SK-N-MC (cell line): ENCODE results near the gene BLOC1S5.

Experiments
- DNase-seq: peaks from one replicate; pipeline ENCODE4 v3.0.0-alpha.2; 2011; ENCODE audit warnings: low read depth, low spot score
- H3K27ac ChIP-seq: fragments of 200-600 bp; sonication (generic); 2 replicates; pipeline ENCODE4 v1.5.1; 2016; ENCODE audit warnings: mixed run types
- H3K36me3 ChIP-seq: fragments of 200-600 bp; sonication (generic); 2 replicates; pipeline ENCODE4 v1.6.1; 2017; ENCODE audit warnings: antibody characterized with exemption, low read length, mixed read lengths; ENCODE audit not compliant: insufficient read depth
- H3K4me3 ChIP-seq: fragments of 200-600 bp; sonication (generic); 2 replicates; pipeline ENCODE4 v1.5.1; 2016
- H3K9ac ChIP-seq: fragments of 200-600 bp; sonication (generic); 2 replicates; pipeline ENCODE4 v1.8.0; 2017; ENCODE audit warnings: mixed run types, mixed read lengths; ENCODE audit not compliant: insufficient read length
- H3K9me3 ChIP-seq: fragments of 200-600 bp; sonication (generic); 2 replicates; pipeline ENCODE4 v1.6.1; 2017; ENCODE audit warnings: low read depth, mild to moderate bottlenecking, antibody characterized with exemption, low read length, moderate library complexity, mixed read lengths
- EZH2 ChIP-seq: fragments of 200-600 bp; sonication (generic); IDR thresholded peaks from one replicate; pipeline ENCODE4 v1.6.1; 2017; ENCODE audit warnings: antibody characterized with exemption
- FOXP2 ChIP-seq: optimal IDR thresholded peaks from 2 replicates; pipeline ENCODE3; 2011; ENCODE audit warnings: mild to moderate bottlenecking, moderate library complexity; ENCODE audit not compliant: insufficient read depth; ENCODE audit errors: extremely low read length, control extremely low read depth
- POLR2AphosphoS5 ChIP-seq: IDR thresholded peaks from 2 replicates; pipeline ENCODE4 v1.6.1; 2012; ENCODE audit warnings: mild to moderate bottlenecking, low read depth, low read length, borderline replicate concordance

Gene BLOC1S5

DNA sequence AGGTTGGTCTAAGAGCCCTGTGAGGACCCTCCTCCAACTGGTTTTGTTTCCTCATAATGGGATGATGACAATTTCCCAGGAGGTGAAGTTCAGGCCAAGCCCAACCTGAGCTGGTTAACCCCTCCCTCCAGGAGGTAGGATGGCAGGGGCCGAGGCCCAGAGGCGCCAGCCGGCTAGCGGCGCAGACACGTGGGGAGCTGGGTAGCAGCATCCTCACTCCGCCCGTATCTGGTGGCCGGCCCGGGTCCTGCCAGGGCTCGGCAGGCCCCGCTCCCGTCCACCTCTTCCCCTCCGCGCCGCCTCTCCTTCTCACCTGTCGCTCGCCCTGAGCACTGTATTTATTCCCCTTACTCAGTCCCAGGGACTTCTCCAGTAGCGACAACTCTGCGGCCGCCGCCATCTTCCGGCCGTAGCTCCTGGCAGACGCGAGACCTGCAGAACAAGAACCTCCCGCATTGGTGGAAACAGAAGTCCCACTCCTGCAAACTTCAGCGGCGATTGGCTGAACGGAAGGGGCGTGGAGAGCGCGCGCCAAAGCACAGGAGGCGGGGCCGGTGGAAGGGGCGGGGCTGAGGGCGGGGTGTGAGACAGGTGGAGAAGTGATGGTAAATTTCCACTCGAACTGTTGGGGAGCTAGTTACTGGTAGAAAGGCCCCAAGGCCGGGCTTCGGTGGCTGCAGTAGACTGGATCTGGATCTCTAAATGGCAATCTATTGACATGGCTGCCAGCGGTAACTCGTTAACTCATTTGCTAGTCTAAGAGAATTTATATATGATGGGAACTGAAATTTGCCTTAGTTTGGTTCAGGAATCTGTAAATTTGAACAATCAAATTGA lies 38.2 kb upstream of the BLOC1S5 start, which contains the start of gene EEF1E1:
TSS of gene EEF1E1 (minus strand) at position 427 of the 837 bp plus-strand sequence. CDS start at position 400, 27 bp downstream.
- peak within 1 kb of the TSS; percentile 88 for H3K9ac ChIP-seq
- TF ChIP-seq POLR2AphosphoS5 (peak; percentile 94), FOXP2 (no peak)
- peak within 1 kb of the TSS; percentile 88 for H3K4me3 ChIP-seq
- H3K36me3 ChIP-seq, result peaks cover 29% of the 10 kb centered on the region
- no peaks in the 10 kb centered on the region for H3K9me3 ChIP-seq
- DNase-seq, result peak; percentile 66
- peak within 1 kb of the TSS; percentile 28; the same call in 1 of the 2 replicates for H3K27ac ChIP-seq

DNA sequence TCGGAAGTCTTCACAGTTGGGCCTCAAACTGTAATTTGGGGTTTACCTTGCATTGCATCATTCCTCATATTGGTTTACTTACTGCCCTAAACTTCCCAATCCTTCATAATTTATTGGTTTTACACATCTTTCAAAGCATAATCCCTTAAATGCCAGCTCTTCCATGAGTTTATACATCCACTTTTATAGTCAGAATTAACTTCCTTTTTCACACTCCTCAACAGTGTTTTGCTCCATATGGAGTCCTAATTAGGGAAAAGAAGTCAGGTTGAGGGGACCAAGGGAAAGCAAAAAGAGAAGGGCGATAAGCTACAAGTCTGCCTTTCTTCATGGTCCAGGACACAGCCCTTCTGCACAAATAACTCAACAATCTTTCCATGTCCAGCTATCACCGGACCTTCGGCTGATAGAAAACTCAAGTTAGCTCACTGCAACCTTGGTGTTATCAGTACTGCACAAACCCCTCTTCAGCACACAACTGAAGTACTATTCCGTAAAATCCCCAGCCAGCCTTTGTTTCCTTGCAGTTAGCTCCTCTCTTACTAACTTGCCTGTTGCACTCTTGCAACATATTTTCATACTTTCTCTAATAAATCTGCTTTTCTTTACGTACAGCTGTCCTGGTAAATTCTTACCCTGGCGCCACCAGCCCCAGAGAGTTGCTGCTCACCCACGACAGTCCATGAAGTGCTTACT lies 36.1 kb upstream of the BLOC1S5 start:
- Histone ChIP-seq H3K4me3 (peak overlapping the region; percentile 56), H3K36me3 (peaks cover 49% of the 10 kb centered on the region), H3K9me3 (no peaks in the 10 kb centered on the region; the same call in 1 of the 2 replicates), H3K27ac (peak overlapping the region; percentile 80), H3K9ac (no peak overlapping the region)
- no peak for DNase-seq
- TF ChIP-seq POLR2AphosphoS5 (no peak), FOXP2 (no peak), EZH2 (no peak)

DNA sequence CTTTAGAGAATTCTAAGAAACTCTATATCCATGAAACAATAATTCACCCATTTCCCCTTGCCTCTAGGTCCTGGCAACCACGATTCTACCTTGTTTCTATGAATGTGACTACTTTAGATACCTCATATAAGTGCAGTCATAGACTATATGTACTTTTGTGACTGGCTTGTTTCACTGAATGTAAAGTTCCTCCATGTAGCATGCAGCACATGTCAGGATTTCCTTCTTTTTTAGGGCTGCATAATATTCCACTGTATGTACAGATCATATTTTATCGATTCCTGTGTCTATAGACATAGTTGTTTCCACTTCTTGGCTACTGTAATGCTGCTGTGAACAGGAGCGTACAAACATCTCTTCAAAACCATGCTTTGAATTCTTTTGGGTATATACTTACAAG lies 26.5 kb upstream of the BLOC1S5 start:
- H3K36me3 ChIP-seq, result peaks cover 99% of the 10 kb centered on the region
- no peak for TF ChIP-seq FOXP2
- no peak for TF ChIP-seq POLR2AphosphoS5
- no peak for TF ChIP-seq EZH2
- no peak overlapping the region for H3K4me3 ChIP-seq
- H3K9ac ChIP-seq, result no peak overlapping the region
- no peak overlapping the region for H3K27ac ChIP-seq
- DNase-seq, result no peak
- H3K9me3 ChIP-seq, result no peaks in the 10 kb centered on the region; the same call in 1 of the 2 replicates

GRCh38 chr6:8088886-8089285 lies 24.7 kb upstream of the BLOC1S5 start:
- TF ChIP-seq FOXP2 (no peak), EZH2 (no peak), POLR2AphosphoS5 (no peak)
- no peak for DNase-seq
- Histone ChIP-seq H3K9ac (no peak overlapping the region), H3K4me3 (no peak overlapping the region), H3K36me3 (peaks cover 97% of the 10 kb centered on the region), H3K27ac (no peak overlapping the region), H3K9me3 (no peaks in the 10 kb centered on the region)

DNA sequence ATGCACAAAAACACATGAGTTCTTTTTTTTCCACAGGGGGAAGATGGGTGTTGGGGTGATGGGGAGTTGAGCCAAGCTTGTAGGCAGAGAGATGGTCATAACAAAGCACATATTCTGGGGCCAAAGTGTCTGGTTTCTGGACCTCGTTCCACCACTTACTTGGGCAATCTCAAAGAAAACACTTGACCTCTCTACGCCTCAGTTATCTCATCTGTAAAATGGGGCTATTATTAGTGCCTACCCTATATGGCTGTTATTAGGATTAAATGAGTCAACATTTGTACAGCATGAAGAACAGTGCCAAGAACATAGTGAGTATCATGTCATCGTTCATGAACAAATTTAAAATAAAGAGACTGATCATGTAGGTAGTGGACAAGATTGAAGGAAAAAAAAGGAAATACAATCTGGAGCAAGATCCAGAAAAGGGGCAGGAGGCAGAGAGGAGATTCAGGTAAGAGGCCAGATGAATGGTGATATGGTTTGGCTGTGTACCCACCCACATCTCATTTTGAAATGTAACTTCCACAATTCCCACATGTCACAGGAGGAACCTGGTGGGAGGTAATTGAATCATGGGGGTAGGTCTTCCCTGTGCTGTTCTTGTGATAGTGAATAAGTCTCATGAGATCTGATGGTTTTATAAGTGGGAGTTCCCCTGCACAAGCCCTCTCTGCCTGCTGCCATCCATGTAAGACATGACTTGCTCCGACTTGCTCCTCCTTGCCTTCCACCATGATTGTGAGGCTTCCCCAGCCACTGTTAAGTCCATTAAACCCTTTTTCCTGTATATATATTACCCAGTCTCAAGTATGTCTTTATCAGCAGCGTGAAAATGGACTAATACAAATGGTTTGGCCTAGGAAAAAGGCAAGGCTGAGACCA lies 23.9 kb upstream of the BLOC1S5 start:
- H3K36me3 ChIP-seq, result peaks cover 97% of the 10 kb centered on the region
- no peak overlapping the region for H3K9ac ChIP-seq
- H3K9me3 ChIP-seq, result no peaks in the 10 kb centered on the region
- no peak overlapping the region for H3K4me3 ChIP-seq
- no peak for TF ChIP-seq FOXP2
- no peak for TF ChIP-seq POLR2AphosphoS5
- no peak for TF ChIP-seq EZH2
- no peak for DNase-seq
- no peak overlapping the region for H3K27ac ChIP-seq

GRCh38 chr6:8086755-8087306 lies 22.6 kb upstream of the BLOC1S5 start:
- no peak overlapping the region for H3K9ac ChIP-seq
- TF ChIP-seq FOXP2, result no peak
- TF ChIP-seq EZH2, result no peak
- TF ChIP-seq POLR2AphosphoS5, result no peak
- no peak for DNase-seq
- H3K27ac ChIP-seq, result peak overlapping the region; percentile 30; the same call in 1 of the 2 replicates
- H3K36me3 ChIP-seq, result peaks cover 93% of the 10 kb centered on the region
- H3K9me3 ChIP-seq, result no peaks in the 10 kb centered on the region
- no peak overlapping the region for H3K4me3 ChIP-seq

- DNase-seq, result no peak
- no peaks in the 10 kb centered on the region for H3K9me3 ChIP-seq
- no peak for TF ChIP-seq EZH2
- TF ChIP-seq POLR2AphosphoS5, result no peak
- no peak for TF ChIP-seq FOXP2
- no peak overlapping the region for H3K4me3 ChIP-seq
- peaks cover 92% of the 10 kb centered on the region for H3K36me3 ChIP-seq
- H3K9ac ChIP-seq, result no peak overlapping the region
- no peak overlapping the region for H3K27ac ChIP-seq
Measured at GRCh38 chr6:8085053-8085511, 20.9 kb upstream of the BLOC1S5 start.
